GM18508 (cell line): ENCODE results near the gene ATP2C1.
A peak's percentile ranks its signal among the peaks of the same experiment; 100 is the strongest.
"Not testable (repeated sequence)": the region's sequence is repeated elsewhere in the genome, so short reads cannot be mapped to it uniquely, and the experiment has no call there.

Experiments used
- ATAC-seq: cut with Tn5 transposase; IDR thresholded peaks from one replicate; pipeline ENCODE4 v1.9.1; 2021; ENCODE audit warnings: moderate number of reproducible peaks; ENCODE audit not compliant: insufficient read depth, unreplicated experiment

ATP2C1 gene

GRCh38 chr3:130893376-130894129 is at the start of gene ATP2C1:
Gene ATP2C1 (plus strand): TSS chr3:130894084. CDS start chr3:130894770, 686 bp downstream.
- peak; percentile 49 for ATAC-seq

- no peak for ATAC-seq
Observed at GRCh38 chr3:130844462-130844861, 49.4 kb upstream of the ATP2C1 start.

GRCh38 chr3:130846181-130846580 is 47.7 kb upstream of the ATP2C1 start:
- no peak for ATAC-seq

- ATAC-seq, result no peak
Observed at GRCh38 chr3:130849091-130849552, 44.8 kb upstream of the ATP2C1 start.

- ATAC-seq, result peak; percentile 66
Observed at GRCh38 chr3:130850044-130850797, 43.7 kb upstream of the ATP2C1 start.

GRCh38 chr3:130850843-130851242 is 43.0 kb upstream of the ATP2C1 start:
- ATAC-seq, result no peak

GRCh38 chr3:130851277-130851676 is 42.6 kb upstream of the ATP2C1 start:
- no peak for ATAC-seq

- ATAC-seq, result no peak
Observed at GRCh38 chr3:130853581-130853980, 40.3 kb upstream of the ATP2C1 start.

GRCh38 chr3:130854208-130854864 is 39.5 kb upstream of the ATP2C1 start:
- ATAC-seq, result no peak

GRCh38 chr3:130857336-130858026 is 36.4 kb upstream of the ATP2C1 start:
- ATAC-seq, result no peak

GRCh38 chr3:130862130-130862529 is 31.8 kb upstream of the ATP2C1 start:
- not testable (repeated sequence) for ATAC-seq

GRCh38 chr3:130865489-130865888 is 28.4 kb upstream of the ATP2C1 start:
- no peak for ATAC-seq

GRCh38 chr3:130866327-130866726 is 27.6 kb upstream of the ATP2C1 start:
- no peak for ATAC-seq

- no peak for ATAC-seq
Observed at GRCh38 chr3:130870423-130870822, 23.5 kb upstream of the ATP2C1 start.

GRCh38 chr3:130876594-130876993 is 17.3 kb upstream of the ATP2C1 start:
- no peak for ATAC-seq

- ATAC-seq, result no peak
Observed at GRCh38 chr3:130878464-130878863, 15.4 kb upstream of the ATP2C1 start.

GRCh38 chr3:130889416-130889946 is 4.4 kb upstream of the ATP2C1 start:
- ATAC-seq, result no peak

- peak; percentile 33 for ATAC-seq
Observed at GRCh38 chr3:130892759-130893375, 1.0 kb upstream of the ATP2C1 start.

GRCh38 chr3:130894130-130894985 is 474 bp downstream of the ATP2C1 start:
- peak; percentile 2 for ATAC-seq
